NB4 (cell line): ENCODE data around the gene UQCC2.

Experiments
- DNase-seq: peaks from one replicate; pipeline ENCODE4 v3.0.0; 2010; ENCODE audit warnings: low read depth
- H3K4me3 ChIP-seq: one replicate; pipeline ENCODE4 v1.5.1; 2011; ENCODE audit warnings: mild to moderate bottlenecking, low read depth, low read length, moderate library complexity
- MAX ChIP-seq: IDR thresholded peaks from 2 replicates; pipeline ENCODE4 v1.6.1; 2011; ENCODE audit warnings: low read depth, low read length
- MYC ChIP-seq: IDR thresholded peaks from 2 replicates; pipeline ENCODE4 v1.6.1; 2011; ENCODE audit warnings: low read depth, low read length
- POLR2A ChIP-seq: IDR thresholded peaks from 2 replicates; pipeline ENCODE4 v1.6.1; 2011; ENCODE audit warnings: mild to moderate bottlenecking; ENCODE audit not compliant: insufficient read length; ENCODE audit errors: extremely low read depth
- TF ChIP-seq, protein P1 (sequence below): IDR thresholded peaks from one replicate; pipeline ENCODE4 v1.5.1; 2012; ENCODE audit warnings: low read depth, low read length

UQCC2 gene

DNA sequence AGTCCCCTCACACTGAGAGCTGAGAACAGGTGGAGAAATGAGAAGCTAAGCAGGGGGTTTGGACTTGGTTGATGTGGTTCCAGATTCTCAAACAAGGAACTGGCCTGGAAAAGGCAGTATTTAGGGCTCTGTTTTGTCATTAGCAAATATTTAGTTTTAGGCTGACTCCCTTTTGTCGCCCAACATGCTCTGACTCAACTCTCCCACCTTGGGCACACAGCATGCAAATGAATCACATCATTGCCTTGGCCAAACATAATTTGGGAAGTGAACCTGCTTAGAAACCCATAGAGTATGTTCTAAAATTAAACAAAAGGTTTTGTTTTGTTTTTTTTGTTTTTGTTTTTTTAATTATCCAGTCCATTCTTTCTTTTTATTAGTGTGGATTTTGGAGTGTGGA lies 9.5 kb upstream of the UQCC2 start:
- TF ChIP-seq, protein P1, sequence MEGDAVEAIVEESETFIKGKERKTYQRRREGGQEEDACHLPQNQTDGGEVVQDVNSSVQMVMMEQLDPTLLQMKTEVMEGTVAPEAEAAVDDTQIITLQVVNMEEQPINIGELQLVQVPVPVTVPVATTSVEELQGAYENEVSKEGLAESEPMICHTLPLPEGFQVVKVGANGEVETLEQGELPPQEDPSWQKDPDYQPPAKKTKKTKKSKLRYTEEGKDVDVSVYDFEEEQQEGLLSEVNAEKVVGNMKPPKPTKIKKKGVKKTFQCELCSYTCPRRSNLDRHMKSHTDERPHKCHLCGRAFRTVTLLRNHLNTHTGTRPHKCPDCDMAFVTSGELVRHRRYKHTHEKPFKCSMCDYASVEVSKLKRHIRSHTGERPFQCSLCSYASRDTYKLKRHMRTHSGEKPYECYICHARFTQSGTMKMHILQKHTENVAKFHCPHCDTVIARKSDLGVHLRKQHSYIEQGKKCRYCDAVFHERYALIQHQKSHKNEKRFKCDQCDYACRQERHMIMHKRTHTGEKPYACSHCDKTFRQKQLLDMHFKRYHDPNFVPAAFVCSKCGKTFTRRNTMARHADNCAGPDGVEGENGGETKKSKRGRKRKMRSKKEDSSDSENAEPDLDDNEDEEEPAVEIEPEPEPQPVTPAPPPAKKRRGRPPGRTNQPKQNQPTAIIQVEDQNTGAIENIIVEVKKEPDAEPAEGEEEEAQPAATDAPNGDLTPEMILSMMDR: no peak
- no peak for TF ChIP-seq POLR2A
- TF ChIP-seq MAX: no peak
- no peak for DNase-seq
- H3K4me3 ChIP-seq: no peak overlapping the region

DNA sequence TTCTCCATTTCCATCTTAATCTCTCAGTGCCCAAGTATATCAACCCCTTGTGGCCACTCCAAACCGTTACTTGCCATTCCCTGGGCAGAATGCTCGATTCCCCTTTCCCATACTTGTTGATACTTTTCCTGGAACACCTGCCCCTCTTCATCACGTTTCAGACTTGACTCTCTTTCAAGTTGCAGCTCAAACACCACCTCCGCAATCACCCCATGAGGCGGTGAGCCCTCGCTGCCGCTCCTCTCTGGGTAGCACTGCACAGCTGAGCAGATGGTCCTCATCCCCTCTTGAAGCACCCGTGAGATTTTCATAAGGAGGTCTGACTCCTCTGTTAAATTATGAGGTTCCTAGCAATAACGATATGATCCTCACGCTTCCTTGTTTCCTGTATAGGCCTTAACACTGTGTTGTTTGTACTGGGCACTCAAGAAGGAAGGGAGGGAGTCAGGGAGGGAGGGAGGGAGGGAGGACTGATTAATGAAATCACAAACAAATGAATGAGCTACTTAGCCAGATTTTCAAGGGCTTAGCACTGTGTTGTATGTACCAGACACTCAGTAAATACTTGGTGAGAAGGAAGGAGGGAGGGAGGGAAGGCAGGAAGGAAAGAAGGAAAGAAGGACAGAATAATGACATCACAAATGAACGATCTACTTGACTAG lies 8.0 kb upstream of the UQCC2 start:
- TF ChIP-seq, protein P1: no peak
- TF ChIP-seq MYC (no peak), MAX (no peak), POLR2A (no peak)
- no peak for DNase-seq
- no peak overlapping the region for H3K4me3 ChIP-seq

DNA sequence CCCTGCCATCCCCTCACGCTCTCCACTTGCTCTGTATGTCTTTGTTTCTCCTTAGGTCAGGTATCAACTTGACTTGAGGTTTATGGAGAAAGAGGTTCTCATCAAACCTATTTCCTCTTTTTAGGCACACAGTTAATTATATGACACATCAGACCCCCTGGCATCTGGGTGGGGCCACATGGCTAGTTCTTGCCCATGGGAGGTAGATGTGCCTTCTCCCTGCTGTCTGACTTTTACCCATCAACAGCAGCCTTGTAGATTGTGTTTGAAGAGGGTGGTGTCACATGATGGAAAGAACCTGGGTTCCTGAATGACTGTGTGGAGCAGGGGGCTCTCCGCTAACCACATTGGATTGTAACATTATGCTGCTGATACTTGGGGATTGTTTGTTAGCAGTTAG lies 7.2 kb upstream of the UQCC2 start:
- TF ChIP-seq POLR2A (no peak), MYC (no peak), MAX (no peak)
- TF ChIP-seq, protein P1: no peak
- H3K4me3 ChIP-seq: no peak overlapping the region
- peak; percentile 68 for DNase-seq

DNA sequence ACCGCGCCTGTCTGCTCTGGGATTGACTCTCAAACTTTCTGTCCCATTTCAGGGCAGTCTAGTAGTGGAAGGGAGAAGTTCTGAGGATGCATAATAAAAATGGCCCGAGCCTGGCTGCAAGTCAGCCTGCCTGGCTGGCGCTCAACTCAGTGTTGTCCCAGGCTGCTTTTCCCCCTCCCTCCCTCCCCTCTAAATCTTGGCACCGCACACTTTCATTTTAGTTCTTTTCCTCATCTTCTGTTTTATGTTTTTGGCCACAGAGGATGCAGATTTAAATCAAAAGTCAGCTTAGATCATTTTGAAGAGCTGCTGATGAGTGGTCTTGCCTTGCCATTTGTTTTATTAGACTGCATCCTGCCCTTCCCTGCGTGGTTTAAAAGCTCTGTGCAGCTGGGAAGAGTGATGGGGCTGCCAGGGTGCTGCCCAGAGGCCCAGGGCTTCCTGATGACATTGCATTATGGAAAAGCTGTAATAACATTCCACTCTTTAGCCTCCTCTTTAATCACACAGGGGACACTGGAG lies 6.5 kb upstream of the UQCC2 start:
- DNase-seq: no peak
- TF ChIP-seq, protein P1: no peak
- TF ChIP-seq MAX (no peak), MYC (no peak), POLR2A (no peak)
- H3K4me3 ChIP-seq: no peak overlapping the region

GRCh38 chr6:33716890-33717632 lies 5.6 kb upstream of the UQCC2 start:
- DNase-seq: no peak
- TF ChIP-seq MAX (no peak), POLR2A (no peak), MYC (no peak)
- TF ChIP-seq, protein P1: no peak

More at GRCh38 chr6:33716890-33717632, 5.6 kb upstream of the UQCC2 start:
- no peak overlapping the region for H3K4me3 ChIP-seq
